ENCODE measurements around the gene C2CD5. TPM values are rescaled to one million over a fixed set of nuclear protein-coding genes. Genes with fewer than 3 reads are reported as not detected.

C2CD5 gene
- total RNA-seq, 1 experiment from 2014 or later, result 15.9 TPM

- no TSS peak for BruUV-seq (replicated peaks)
- TF ChIP-seq SIN3A (IDR thresholded peaks at IDR 0.05; ENCODE audit: borderline replicate concordance, insufficient read depth, low read depth, low read length) (no peak), CTCF (IDR thresholded peaks at IDR 0.05) (no peak)
- DNase-seq (ENCODE audit: low read depth, low spot score), result no peak
- intact Hi-C loops (cut with micrococcal nuclease; ENCODE audit: unreplicated experiment), result no loop called here
- Histone ChIP-seq H3K27me3 (ENCODE audit: control insufficient read depth, insufficient read depth, low read length) (no peaks in the 10 kb centered on the region), H3K27ac (ENCODE audit: low read length) (no peak overlapping the region), H3K36me3 (ENCODE audit: control insufficient read depth, insufficient read depth, low read length) (0 out of 2 replicates have a peak, but pooled peaks cover 2% of the 10 kb centered on the region), H3K4me1 (ENCODE audit: control insufficient read depth, insufficient read depth, low read length) (no peaks in the 10 kb centered on the region), H3K4me3 (ENCODE audit: low read depth in 2 of 2, low read length in 2 of 2) (no peak overlapping the region), H3K9me3 (ENCODE audit: control insufficient read depth, insufficient read depth, low read depth, low read length) (no peaks in the 10 kb centered on the region)
- ChIA-PET POLR2A (no interaction called here), CTCF (no interaction called here)
- in situ Hi-C loops (cut with HindIII; ENCODE audit: low pct_unique_long_range_greater_than_20kb, low sequenced_read_pairs), result no loop called here
- no peak for ATAC-seq
Observed at GRCh38 chr12:22532317-22532716, 12.0 kb downstream of the C2CD5 start.

DNA sequence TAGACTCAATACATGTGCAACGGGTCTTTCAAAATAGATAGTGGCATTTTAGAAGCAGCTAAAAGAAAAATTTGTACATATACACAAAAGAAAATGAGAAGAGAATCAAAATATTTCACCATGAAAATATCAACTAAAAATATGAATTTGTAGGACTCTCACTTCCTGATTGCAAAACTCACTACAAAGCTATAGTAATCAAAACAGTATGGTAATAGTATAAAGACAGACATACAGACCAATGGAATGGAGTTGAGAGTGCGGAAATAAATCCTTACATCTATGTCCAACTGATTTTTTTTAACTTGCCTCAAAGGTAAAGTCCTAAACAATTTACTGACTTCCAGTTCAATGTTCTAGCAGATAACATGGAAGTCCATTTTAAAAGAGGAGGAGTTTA is 13.1 kb downstream of the C2CD5 start:
- POLR2A ChIA-PET, result no interaction called here
- no TSS peak for BruUV-seq (replicated peaks)
- CTCF ChIA-PET, result interaction anchor here (0.6 kb wide), 1 partner anchor 83 kb away, joined by 3 read pairs; no protein-coding TSS in a partner anchor
- DNase-seq (ENCODE audit: low read depth, low spot score), result no peak
- Histone ChIP-seq H3K36me3 (ENCODE audit: control insufficient read depth, insufficient read depth, low read length) (0 out of 2 replicates have a peak, but pooled peaks cover 2% of the 10 kb centered on the region), H3K27me3 (ENCODE audit: control insufficient read depth, insufficient read depth, low read length) (no peaks in the 10 kb centered on the region), H3K4me3 (ENCODE audit: low read depth in 2 of 2, low read length in 2 of 2) (no peak overlapping the region), H3K4me1 (ENCODE audit: control insufficient read depth, insufficient read depth, low read length) (no peaks in the 10 kb centered on the region), H3K9me3 (ENCODE audit: control insufficient read depth, insufficient read depth, low read depth, low read length) (no peaks in the 10 kb centered on the region), H3K27ac (ENCODE audit: low read length) (no peak overlapping the region)
- intact Hi-C loops (cut with micrococcal nuclease; ENCODE audit: unreplicated experiment), result no loop called here
- no peak for TF ChIP-seq CTCF (IDR thresholded peaks at IDR 0.05)
- TF ChIP-seq SIN3A (IDR thresholded peaks at IDR 0.05; ENCODE audit: borderline replicate concordance, insufficient read depth, low read depth, low read length), result no peak
- TF ChIP-seq REST (IDR thresholded peaks at IDR 0.05; ENCODE audit: insufficient read depth in 1 of 2, low read depth in 2 of 2, low read length in 1 of 2), result no peak
- no peak for TF ChIP-seq POLR2AphosphoS5 (IDR thresholded peaks at IDR 0.05; ENCODE audit: low read depth, low read length)
- TF ChIP-seq TCF7L2 (IDR thresholded peaks at IDR 0.05; ENCODE audit: low read depth, low read length), result no peak
- in situ Hi-C loops (cut with HindIII; ENCODE audit: low pct_unique_long_range_greater_than_20kb, low sequenced_read_pairs), result no loop called here
- ATAC-seq, result no peak
